Uterus (tissue), 4 donors: ENCODE results near the gene EPS8L1. TPM values are rescaled to one million over a fixed set of nuclear protein-coding genes. Genes with fewer than 3 reads are reported as not detected.

ENCODE experiments used
- DNase-seq, 2 donors: peaks; one replicate each; pipeline ENCODE4 v3.0.0-alpha.2; 2019 to 2020
- H3K27ac ChIP-seq, 2 donors: fragments of 200-600 bp; sonication (generic); 1 replicate in 1 of 2; 2 replicates in 1 of 2; pipeline ENCODE4 v1.5.1; 2016 to 2018
- H3K27me3 ChIP-seq, 2 donors: fragments of 200-600 bp; sonication (generic); one replicate each; pipeline ENCODE4 v1.5.1; 2018 to 2019; ENCODE audit warnings: control low read depth in 1 of 2
- H3K36me3 ChIP-seq, 2 donors: fragments of 200-600 bp; sonication (generic); one replicate each; pipeline ENCODE4 v1.5.1; 2019; ENCODE audit warnings: control low read depth in 1 of 2
- H3K4me1 ChIP-seq, 2 donors: fragments of 200-600 bp; sonication (generic); one replicate each; pipeline ENCODE4 v1.5.1; 2018 to 2019; ENCODE audit warnings: control low read depth in 1 of 2
- H3K4me3 ChIP-seq, 2 donors: fragments of 200-600 bp; sonication (generic); 1 replicate in 1 of 2; 2 replicates in 1 of 2; pipeline ENCODE4 v1.5.1; 2018 to 2019; ENCODE audit warnings: mild to moderate bottlenecking in 1 of 2
- H3K9me3 ChIP-seq, 2 donors: fragments of 200-600 bp; sonication (generic); one replicate each; pipeline ENCODE4 v1.5.1; 2019; ENCODE audit warnings: control low read depth in 1 of 2
- CTCF ChIP-seq, 4 experiments: fragments of 200-600 bp in 2 of 4; fragments of 450-650 bp in 2 of 4; sonication (generic) in 2 of 4; IDR thresholded peaks; one replicate each; pipeline ENCODE4 v1.5.1; 2016 to 2019; ENCODE audit warnings: antibody characterized with exemption in 4 of 4, mild to moderate bottlenecking in 2 of 4, moderate library complexity in 1 of 4
- POLR2A ChIP-seq, 2 donors: fragments of 450-650 bp; IDR thresholded peaks; one replicate each; pipeline ENCODE4 v1.6.1; 2016; ENCODE audit warnings: antibody characterized with exemption in 2 of 2, mild to moderate bottlenecking in 1 of 2, moderate library complexity in 1 of 2
- intact Hi-C: fragments of 100-400 bp; cut with DNase I; formaldehyde crosslinking; loops from one replicate; pipeline ENCODE4 v1.15.1; 2023; ENCODE audit warnings: low total_unique reads
- total RNA-seq, 4 donors: library from RNA; depleted of rRNA in 3 of 4; stranded (reverse); fragments of >200 nt in 3 of 4; gene quantifications; one replicate each; pipeline versions ENCODE4 v1.1.0 to v1.2.4, GENCODE V29; 2014 to 2023
- donor health status: DM: yes; HTN: yes; CAD: no.

The EPS8L1 gene
- total RNA-seq, 4 donors from 2014 or later: 4.2 to 22.4 (median 5.6) TPM; not detected in 1

GRCh38 chr19:55084416-55084815 lies 8.7 kb downstream of the EPS8L1 start:
- no peak for DNase-seq
- no peak for TF ChIP-seq CTCF (IDR thresholded peaks at IDR 0.05)
- TF ChIP-seq POLR2A (IDR thresholded peaks at IDR 0.05): no peak
- H3K4me3 ChIP-seq: no peak overlapping the region
- H3K27ac ChIP-seq: no peak overlapping the region
- H3K36me3 ChIP-seq: no peaks in the 10 kb centered on the region
- H3K9me3 ChIP-seq: no peaks in the 10 kb centered on the region
- H3K27me3 ChIP-seq: peaks cover 30 to 34% of the 10 kb centered on the region in 2 donors
- H3K4me1 ChIP-seq: peaks cover 0 to 9% of the 10 kb centered on the region in 2 donors
- intact Hi-C loops: loop anchor here (10.0 kb wide), 1 partner anchor 1760 kb away; the partner anchor contains the start of genes PEG3 and ZIM2

GRCh38 chr19:55085923-55086715 lies 10.4 kb downstream of the EPS8L1 start:
- H3K4me1 ChIP-seq: peaks cover 0 to 9% of the 10 kb centered on the region in 2 donors
- H3K27me3 ChIP-seq: peaks cover 16 to 32% of the 10 kb centered on the region in 2 donors
- no peak overlapping the region for H3K27ac ChIP-seq
- TF ChIP-seq POLR2A (IDR thresholded peaks at IDR 0.05): no peak
- TF ChIP-seq CTCF (IDR thresholded peaks at IDR 0.05): no peak
- no peaks in the 10 kb centered on the region for H3K9me3 ChIP-seq
- intact Hi-C loops: loop anchor here (10.0 kb wide), 1 partner anchor 1759 kb away; the partner anchor contains the start of genes PEG3 and ZIM2
- no peaks in the 10 kb centered on the region for H3K36me3 ChIP-seq
- H3K4me3 ChIP-seq: peak overlapping the region; percentile 35 to 45
- DNase-seq: no peak

- Histone ChIP-seq H3K9me3 (no peaks in the 10 kb centered on the region), H3K4me1 (peaks cover 0 to 9% of the 10 kb centered on the region in 2 donors), H3K4me3 (peak overlapping the region; percentile 35 to 45), H3K27ac (peak overlapping the region in 1 of 2 donors; percentile 31), H3K36me3 (no peaks in the 10 kb centered on the region), H3K27me3 (peaks cover 9 to 24% of the 10 kb centered on the region in 2 donors)
- TF ChIP-seq POLR2A (IDR thresholded peaks at IDR 0.05) (peak in 1 of 2 donors; percentile 29), CTCF (IDR thresholded peaks at IDR 0.05) (peak in 1 of 4 experiments; percentile 0)
- intact Hi-C loops: loop anchor here (10.0 kb wide), 1 partner anchor 1758 kb away; the partner anchor contains the start of genes PEG3 and ZIM2
- DNase-seq: peak; percentile 93 to 96
These were observed 11.3 kb downstream of the EPS8L1 start for GRCh38 chr19:55086730-55087541.

GRCh38 chr19:55087542-55087901 lies 11.9 kb downstream of the EPS8L1 start:
- H3K27me3 ChIP-seq: peaks cover 3 to 18% of the 10 kb centered on the region in 2 donors
- DNase-seq: no peak
- intact Hi-C loops: loop anchor here (10.0 kb wide), 1 partner anchor 1757 kb away; the partner anchor contains the start of genes PEG3 and ZIM2
- H3K4me3 ChIP-seq: peak overlapping the region; percentile 35 to 45
- peak overlapping the region; percentile 6 to 41 for H3K27ac ChIP-seq
- peaks cover 0 to 9% of the 10 kb centered on the region in 2 donors for H3K4me1 ChIP-seq
- no peaks in the 10 kb centered on the region for H3K9me3 ChIP-seq
- TF ChIP-seq CTCF (IDR thresholded peaks at IDR 0.05): no peak
- no peak for TF ChIP-seq POLR2A (IDR thresholded peaks at IDR 0.05)
- no peaks in the 10 kb centered on the region for H3K36me3 ChIP-seq
